GM13976 (cell line): ENCODE measurements around the gene RGS6.

Experiments used
- DNase-seq: peaks from one replicate; pipeline ENCODE4 v3.0.0; 2012; ENCODE audit warnings: low spot score
- CTCF ChIP-seq: IDR thresholded peaks from 2 replicates; pipeline ENCODE4 v1.5.1; 2012; ENCODE audit warnings: borderline replicate concordance, mild to moderate bottlenecking; ENCODE audit not compliant: insufficient read depth; ENCODE audit errors: extremely low read depth, missing control alignments, control extremely low read depth
- in situ Hi-C: fragments of 300-500 bp; cut with MboI; formaldehyde crosslinking; loops from one replicate; pipeline ENCODE4 v1.12.0; 2022; ENCODE audit warnings: low sequenced_read_pairs, mixed read lengths, inconsistent platforms; ENCODE audit not compliant: unreplicated experiment

RGS6 gene

GRCh38 chr14:71905031-71905430 is 27.2 kb upstream of the RGS6 start:
- DNase-seq: no peak
- in situ Hi-C loops: no loop called here
- no peak for TF ChIP-seq CTCF

GRCh38 chr14:71905860-71906259 is 26.4 kb upstream of the RGS6 start:
- TF ChIP-seq CTCF: no peak
- no peak for DNase-seq
- in situ Hi-C loops: no loop called here

GRCh38 chr14:71907793-71908515 is 24.3 kb upstream of the RGS6 start:
- no peak for DNase-seq
- in situ Hi-C loops: no loop called here
- no peak for TF ChIP-seq CTCF

GRCh38 chr14:71911669-71912068 is 20.6 kb upstream of the RGS6 start:
- TF ChIP-seq CTCF: no peak
- no peak for DNase-seq
- in situ Hi-C loops: no loop called here

- in situ Hi-C loops: no loop called here
- DNase-seq: no peak
- no peak for TF ChIP-seq CTCF
Measured at GRCh38 chr14:71913342-71913741, 18.9 kb upstream of the RGS6 start.

- no peak for TF ChIP-seq CTCF
- in situ Hi-C loops: no loop called here
- no peak for DNase-seq
Measured at GRCh38 chr14:71918955-71919354, 13.3 kb upstream of the RGS6 start.
